Right lobe of liver (tissue), 4 donors: Measurements from ENCODE around the gene GNAL.

Source experiments
- CTCF ChIP-seq, 4 donors: fragments of 200-600 bp in 3 of 4; fragments of 450-650 bp in 1 of 4; IDR thresholded peaks; one replicate each; pipeline versions ENCODE4 v1.5.1 to v1.8.0; 2016 to 2022; ENCODE audit warnings: antibody characterized with exemption in 4 of 4, mild to moderate bottlenecking in 2 of 4
- POLR2A ChIP-seq: fragments of 450-650 bp; IDR thresholded peaks from one replicate; pipeline ENCODE4 v1.6.1; 2017; ENCODE audit warnings: antibody characterized with exemption, mild to moderate bottlenecking
- donor health status: DM: no; HTN: no; CAD: no.
- donor health status: DM: no; HTN: no; CAD: no.
- donor health status: DM: no; HTN: yes; CAD: no.

- TF ChIP-seq CTCF (IDR thresholded peaks at IDR 0.05) (no peak), POLR2A (no peak)
These were observed 28.4 kb upstream of the GNAL start for GRCh38 chr18:11660691-11661090.
